OCI-LY1 (cell line): ENCODE data around the gene MED14.
A peak's percentile ranks its signal among the peaks of the same experiment; 100 is the strongest.

Experiments used
- H2AFZ ChIP-seq: fragments of 200-600 bp; sonication (generic), shearing (Covaris generic); 2 replicates; pipeline ENCODE4 v1.6.0; 2014; ENCODE audit warnings: antibody characterized with exemption, mild to moderate bottlenecking, low read length
- H3F3A ChIP-seq: fragments of 200-600 bp; sonication (generic), shearing (Covaris generic); 2 replicates; pipeline ENCODE4 v1.6.0; 2014; ENCODE audit warnings: mild to moderate bottlenecking, antibody characterized with exemption, low read length, moderate library complexity; ENCODE audit not compliant: insufficient read depth
- H3K27ac ChIP-seq: fragments of 200-600 bp; sonication (generic); 2 replicates; pipeline ENCODE4 v1.5.1; 2014; ENCODE audit warnings: low read length, mixed run types, mild to moderate bottlenecking, low read depth; ENCODE audit not compliant: poor library complexity, severe bottlenecking
- H3K27me3 ChIP-seq: fragments of 200-600 bp; sonication (generic); 2 replicates; pipeline ENCODE4 v1.6.0; 2014; ENCODE audit warnings: antibody characterized with exemption, mild to moderate bottlenecking, low read length, moderate library complexity; ENCODE audit not compliant: insufficient read depth
- H3K36me3 ChIP-seq: fragments of 200-600 bp; sonication (generic); 2 replicates; pipeline ENCODE4 v1.6.1; 2014; ENCODE audit warnings: mild to moderate bottlenecking, antibody characterized with exemption, low read length, moderate library complexity, mixed read lengths; ENCODE audit not compliant: insufficient read depth
- H3K4me1 ChIP-seq: fragments of 200-600 bp; sonication (generic); 2 replicates; pipeline ENCODE4 v1.5.1; 2014; ENCODE audit warnings: mild to moderate bottlenecking, low read length, moderate library complexity; ENCODE audit not compliant: insufficient read depth, severe bottlenecking
- H3K4me2 ChIP-seq: fragments of 200-600 bp; sonication (generic), shearing (Covaris generic); 2 replicates; pipeline ENCODE4 v1.6.1; 2014; ENCODE audit warnings: low read length
- H3K4me3 ChIP-seq: fragments of 200-600 bp; sonication (generic); 2 replicates; pipeline ENCODE4 v1.5.1; 2014; ENCODE audit warnings: low read length, low read depth, mild to moderate bottlenecking, mixed read lengths; ENCODE audit not compliant: poor library complexity, severe bottlenecking
- H3K79me2 ChIP-seq: fragments of 200-600 bp; shearing (Covaris generic); 2 replicates; pipeline ENCODE4 v1.6.1; 2016; ENCODE audit warnings: mixed run types, low read length, mixed read lengths; ENCODE audit not compliant: insufficient read depth
- H3K9ac ChIP-seq: fragments of 200-600 bp; sonication (generic), shearing (Covaris generic); 2 replicates; pipeline ENCODE4 v1.6.1; 2014; ENCODE audit warnings: mild to moderate bottlenecking, low read length, mixed read lengths
- H3K9me2 ChIP-seq: fragments of 200-600 bp; sonication (generic), shearing (Covaris generic); 2 replicates; pipeline ENCODE4 v1.6.1; 2014; ENCODE audit warnings: low read depth, mild to moderate bottlenecking, low read length, mixed read lengths
- H3K9me3 ChIP-seq: fragments of 200-600 bp; shearing (Covaris generic); 2 replicates; pipeline ENCODE4 v1.6.1; 2014; ENCODE audit warnings: low read length, mixed read lengths
- H4K20me1 ChIP-seq: fragments of 200-600 bp; sonication (generic), shearing (Covaris generic); 2 replicates; pipeline ENCODE4 v1.6.0; 2016; ENCODE audit warnings: mild to moderate bottlenecking, low read length; ENCODE audit not compliant: insufficient read depth
- CTCF ChIP-seq: fragments of 200-600 bp; sonication (generic), shearing (Covaris generic); IDR thresholded peaks from 2 replicates; pipeline ENCODE4 v1.5.1; 2017; ENCODE audit warnings: mild to moderate bottlenecking, antibody characterized with exemption, low read length, moderate library complexity, mixed read lengths
- EZH2 ChIP-seq: fragments of 200-600 bp; sonication (generic), shearing (Covaris generic); IDR thresholded peaks from 2 replicates; pipeline ENCODE4 v1.8.0; 2017; ENCODE audit warnings: borderline replicate concordance, mixed run types, mild to moderate bottlenecking, antibody characterized with exemption, low read length, moderate library complexity, mixed read lengths

Gene MED14

GRCh38 chrX:40746521-40746920 lies 11.2 kb upstream of the MED14 start:
- H3K9ac ChIP-seq, result no peak overlapping the region
- no peak for TF ChIP-seq CTCF
- no peak for TF ChIP-seq EZH2
- no peak overlapping the region for H3K27ac ChIP-seq
- H3K27me3 ChIP-seq, result no peaks in the 10 kb centered on the region
- H3K9me2 ChIP-seq, result no peaks in the 10 kb centered on the region
- no peaks in the 10 kb centered on the region for H4K20me1 ChIP-seq
- no peaks in the 10 kb centered on the region for H3K9me3 ChIP-seq
- peaks cover 11% of the 10 kb centered on the region for H3K4me1 ChIP-seq
- no peaks in the 10 kb centered on the region for H3F3A ChIP-seq
- no peaks in the 10 kb centered on the region for H3K36me3 ChIP-seq
- no peaks in the 10 kb centered on the region for H3K79me2 ChIP-seq
- H2AFZ ChIP-seq, result no peak overlapping the region
- H3K4me3 ChIP-seq, result no peak overlapping the region
- H3K4me2 ChIP-seq, result no peak overlapping the region

GRCh38 chrX:40736170-40736505 lies 796 bp upstream of the MED14 start:
- H3K36me3 ChIP-seq, result no peaks in the 10 kb centered on the region
- H3K4me1 ChIP-seq, result peaks cover 36% of the 10 kb centered on the region
- peak overlapping the region; percentile 91 for H3K4me3 ChIP-seq
- peak overlapping the region; percentile 91; the same call in 1 of the 2 replicates for H2AFZ ChIP-seq
- H3F3A ChIP-seq, result no peaks in the 10 kb centered on the region
- H3K9me2 ChIP-seq, result no peaks in the 10 kb centered on the region
- H3K27ac ChIP-seq, result peak overlapping the region; percentile 89
- H3K4me2 ChIP-seq, result peak overlapping the region; percentile 88
- no peak for TF ChIP-seq EZH2
- no peak for TF ChIP-seq CTCF
- H3K27me3 ChIP-seq, result no peaks in the 10 kb centered on the region
- peak overlapping the region; percentile 91 for H3K9ac ChIP-seq
- no peaks in the 10 kb centered on the region for H3K9me3 ChIP-seq
- H4K20me1 ChIP-seq, result no peaks in the 10 kb centered on the region
- peaks cover 36% of the 10 kb centered on the region for H3K79me2 ChIP-seq

- Histone ChIP-seq H3K9me3 (no peaks in the 10 kb centered on the region), H3K9me2 (no peaks in the 10 kb centered on the region), H3K9ac (peak overlapping the region; percentile 91), H3K36me3 (no peaks in the 10 kb centered on the region), H3K27me3 (no peaks in the 10 kb centered on the region), H3K4me3 (peak overlapping the region; percentile 91), H4K20me1 (no peaks in the 10 kb centered on the region), H3F3A (no peaks in the 10 kb centered on the region), H3K4me1 (peaks cover 48% of the 10 kb centered on the region), H3K79me2 (peaks cover 41% of the 10 kb centered on the region), H2AFZ (no peak overlapping the region), H3K4me2 (peak overlapping the region; percentile 88), H3K27ac (peak overlapping the region; percentile 89)
- TF ChIP-seq CTCF (no peak), EZH2 (no peak)
Measured at GRCh38 chrX:40734971-40735324, 394 bp downstream of the MED14 start.
